SKM-1 (cell line): Measurements from ENCODE around the gene ATP2A1.
"Not testable (repeated sequence)": the region's sequence is repeated elsewhere in the genome, so short reads cannot be mapped to it uniquely, and the experiment has no call there.

Experiments used
- DNase-seq: peaks from one replicate; lab custom pipeline; 2025; ENCODE audit not compliant: unreplicated experiment; lab: John Stamatoyannopoulos, UW

Gene ATP2A1

DNA sequence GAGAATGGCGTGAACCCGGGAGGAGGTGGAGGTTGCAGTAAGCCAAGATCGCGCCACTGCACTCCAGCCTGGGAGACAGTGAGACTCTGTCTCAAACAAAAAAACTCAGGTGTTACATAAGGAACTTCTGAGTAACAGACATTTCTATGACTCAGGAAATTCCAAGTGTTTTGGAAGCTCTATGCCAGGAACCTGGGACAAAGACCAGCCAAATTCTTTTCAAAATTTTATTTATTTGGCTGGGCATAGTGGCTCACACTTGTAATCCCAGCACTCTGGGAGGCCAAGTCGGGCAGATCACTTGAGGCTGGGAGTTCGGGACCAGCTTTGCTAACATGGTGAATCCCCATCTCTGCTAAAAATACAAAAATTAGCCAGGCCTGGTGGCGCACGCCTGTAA is 19.9 kb upstream of the ATP2A1 start:
- DNase-seq: no peak

DNA sequence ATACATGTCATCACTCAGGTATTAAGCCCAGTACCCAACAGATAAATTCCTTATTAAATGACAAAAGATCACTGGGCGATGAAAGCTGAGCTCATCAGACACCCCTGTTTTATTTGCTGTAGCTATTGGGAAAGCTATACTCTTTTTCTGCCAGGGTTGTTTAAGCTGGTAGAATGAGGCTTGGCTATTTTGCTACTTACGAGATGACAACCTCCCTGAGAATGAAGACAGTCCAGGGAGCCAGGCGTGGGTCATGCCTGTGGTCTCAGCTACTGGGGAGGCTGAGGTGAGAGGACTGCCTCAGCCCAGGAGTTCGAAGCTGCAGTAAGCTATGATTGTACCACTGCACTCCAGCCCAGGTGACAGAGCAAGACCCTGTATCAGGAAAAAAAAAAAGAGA is 19.0 kb upstream of the ATP2A1 start:
- DNase-seq: no peak

DNA sequence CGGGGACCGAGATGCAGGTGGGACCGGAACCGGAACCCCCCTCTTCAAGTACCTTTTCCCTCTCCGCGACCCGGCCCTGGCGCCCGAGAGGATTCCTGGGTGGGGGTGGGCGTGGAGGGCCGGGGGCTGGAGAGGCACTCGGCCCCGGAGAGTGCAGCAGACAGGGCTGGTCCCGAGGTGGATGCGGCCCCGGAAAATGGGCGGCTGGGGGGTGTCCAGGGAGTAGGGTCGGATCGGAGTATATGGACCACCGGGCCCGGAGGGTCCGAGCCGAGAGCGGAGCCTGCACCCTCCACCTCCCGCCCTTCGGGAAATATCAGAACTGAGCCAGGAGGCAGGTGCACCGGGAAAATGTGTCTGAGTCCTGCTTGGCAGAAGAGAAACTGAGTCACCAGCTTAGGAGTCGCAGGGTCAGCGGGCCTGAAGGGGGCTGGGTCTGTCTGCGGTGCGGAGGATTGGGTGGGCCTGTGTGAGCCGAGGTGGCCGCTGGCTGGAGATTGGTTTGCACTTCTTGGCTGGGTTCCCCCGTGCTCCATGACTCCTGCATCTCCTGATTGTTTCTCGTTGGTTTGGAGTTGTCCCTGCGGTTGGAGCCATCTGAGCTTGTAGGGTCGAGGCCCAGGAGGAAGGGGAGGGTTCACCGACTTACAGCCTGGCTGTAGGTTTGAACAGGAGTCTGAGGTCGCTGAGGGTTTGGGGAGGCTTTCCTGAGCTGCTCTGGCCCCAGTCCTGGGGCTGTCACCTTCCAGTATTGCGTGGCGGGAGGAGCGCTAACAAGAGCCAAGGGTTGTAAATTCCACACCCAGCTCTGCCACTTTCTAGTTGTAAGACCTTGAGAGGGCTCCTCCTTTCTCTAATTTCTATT is 14.1 kb upstream of the ATP2A1 start:
- DNase-seq: no peak

DNA sequence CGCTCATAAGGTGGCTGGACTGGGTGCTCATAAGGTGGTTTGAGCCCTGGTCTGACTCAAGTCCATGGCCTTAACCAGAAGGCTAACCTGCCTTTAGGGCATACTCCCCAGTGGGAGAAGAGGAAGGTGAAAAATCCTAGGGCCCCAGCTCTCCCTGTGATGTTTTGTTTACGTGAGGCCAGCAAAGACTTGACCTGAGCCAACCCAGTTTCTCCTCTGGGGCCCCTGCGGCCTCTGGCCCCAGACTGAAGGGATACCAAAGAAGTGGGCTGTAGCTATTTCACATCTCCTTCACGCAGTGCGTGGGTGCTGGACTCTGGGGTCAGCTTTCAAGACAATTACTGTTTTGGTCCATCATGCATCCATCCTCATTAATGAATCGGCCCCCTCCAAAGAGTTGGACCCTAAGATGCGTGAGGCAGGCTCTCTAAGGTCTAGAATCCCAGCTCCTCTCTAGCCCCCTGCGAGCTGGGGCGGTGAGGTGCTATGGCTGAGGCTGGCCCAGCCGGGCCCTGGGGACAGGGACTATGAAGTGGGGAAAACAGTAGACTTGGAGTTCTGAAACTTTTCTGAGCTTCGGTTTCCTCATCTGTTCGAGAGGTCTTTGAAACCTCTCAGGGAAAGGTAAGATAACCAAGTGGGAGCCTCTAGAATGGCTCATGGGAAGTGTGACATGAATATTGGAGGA is 13.1 kb upstream of the ATP2A1 start:
- DNase-seq: no peak

DNA sequence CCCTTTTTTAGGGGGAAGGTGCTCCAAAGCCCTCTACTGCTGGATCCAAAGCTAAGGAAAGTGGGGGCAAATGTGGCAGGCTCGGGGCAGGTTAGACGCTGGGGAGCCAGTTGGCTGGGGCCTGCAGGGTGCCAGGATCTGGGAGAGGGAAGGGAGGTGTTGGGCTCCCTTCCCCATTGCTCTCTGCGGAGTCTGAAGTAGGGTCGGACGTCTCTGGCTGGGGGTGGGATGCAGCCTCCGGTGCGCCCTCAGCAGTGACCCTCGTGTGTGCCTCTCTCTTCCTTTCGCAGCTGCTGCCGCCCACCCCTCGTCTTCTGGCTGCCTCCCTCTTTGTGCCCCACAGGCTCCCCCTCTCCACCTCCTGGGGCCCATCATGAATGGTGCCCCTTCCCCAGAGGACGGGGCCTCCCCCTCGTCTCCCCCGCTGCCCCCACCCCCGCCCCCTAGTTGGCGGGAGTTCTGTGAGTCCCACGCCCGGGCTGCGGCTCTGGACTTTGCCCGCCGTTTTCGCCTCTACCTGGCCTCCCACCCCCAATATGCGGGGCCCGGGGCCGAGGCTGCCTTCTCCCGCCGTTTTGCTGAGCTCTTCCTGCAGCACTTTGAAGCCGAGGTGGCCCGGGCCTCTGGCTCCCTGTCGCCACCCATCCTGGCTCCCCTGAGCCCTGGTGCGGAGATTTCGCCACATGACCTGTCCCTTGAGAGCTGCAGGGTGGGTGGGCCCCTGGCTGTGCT is 12.4 kb upstream of the ATP2A1 start:
- DNase-seq: no peak

DNA sequence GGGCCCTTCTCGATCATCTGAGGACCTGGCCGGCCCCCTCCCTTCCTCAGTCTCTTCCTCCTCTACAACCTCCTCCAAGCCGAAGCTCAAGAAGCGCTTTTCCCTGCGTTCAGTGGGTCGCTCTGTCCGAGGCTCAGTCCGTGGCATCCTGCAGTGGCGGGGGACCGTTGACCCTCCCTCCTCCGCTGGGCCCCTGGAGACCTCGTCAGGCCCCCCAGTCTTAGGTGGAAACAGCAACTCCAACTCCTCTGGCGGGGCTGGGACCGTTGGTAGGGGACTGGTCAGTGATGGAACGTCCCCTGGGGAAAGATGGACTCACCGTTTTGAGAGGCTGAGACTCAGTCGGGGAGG is 11.9 kb upstream of the ATP2A1 start:
- no peak for DNase-seq

DNA sequence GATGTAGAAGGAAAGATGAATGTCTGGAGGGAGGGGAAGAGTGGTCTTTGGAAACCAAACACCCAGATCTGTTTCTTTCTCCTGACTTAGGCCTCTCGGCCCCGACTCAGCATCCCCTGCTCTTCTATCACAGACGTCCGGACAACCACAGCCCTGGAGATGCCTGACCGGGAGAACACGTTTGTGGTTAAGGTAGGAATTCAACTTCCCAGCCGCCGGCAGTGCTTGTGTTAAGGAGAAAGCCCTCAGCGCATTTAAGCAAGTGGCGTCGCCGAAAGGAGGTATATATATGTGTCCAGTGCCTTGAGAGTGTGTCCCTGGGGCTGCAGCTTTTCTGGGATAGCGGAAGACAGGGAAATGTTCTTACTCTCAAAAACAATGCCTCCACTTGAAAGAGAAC is 11.0 kb upstream of the ATP2A1 start:
- no peak for DNase-seq

DNA sequence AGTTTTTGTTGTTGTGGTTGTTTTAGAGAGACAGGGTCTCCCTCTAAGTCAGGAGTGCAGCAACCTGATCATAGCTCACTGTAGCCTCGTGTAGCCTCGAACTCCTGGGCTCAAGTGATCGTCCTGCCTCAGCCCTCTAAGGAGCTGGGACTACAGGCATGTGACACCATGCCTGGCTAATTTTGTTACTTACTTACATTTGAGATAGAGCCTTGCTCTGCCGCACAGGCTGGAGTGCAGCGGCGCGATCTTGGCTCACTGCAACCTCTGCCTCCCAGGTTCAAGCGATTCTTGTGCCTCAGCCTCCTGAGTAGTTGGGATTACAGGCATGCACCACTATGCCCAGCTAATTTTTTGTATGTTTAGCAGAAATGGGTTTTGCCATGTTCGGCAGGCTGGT is 10.6 kb upstream of the ATP2A1 start:
- not testable (repeated sequence) for DNase-seq

DNA sequence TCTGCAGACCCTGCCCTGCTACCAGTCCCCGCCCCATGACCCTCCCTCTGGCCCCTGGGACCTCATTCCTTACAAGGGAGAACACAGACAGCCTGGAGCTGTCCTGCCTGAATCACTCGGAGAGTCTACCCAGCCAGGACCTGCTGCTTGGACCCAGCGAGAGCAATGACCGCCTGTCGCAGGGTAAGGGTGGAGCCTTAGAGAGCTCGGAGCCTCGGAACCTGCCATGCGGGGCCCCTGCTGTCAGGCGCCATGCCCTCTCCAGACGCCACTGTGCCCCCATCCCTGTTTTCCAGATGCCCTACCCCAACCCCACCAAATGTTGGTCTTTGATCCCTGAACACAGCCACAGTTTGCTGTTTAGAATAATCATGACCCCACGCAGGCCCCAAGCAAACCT is 9.1 kb upstream of the ATP2A1 start:
- no peak for DNase-seq

DNA sequence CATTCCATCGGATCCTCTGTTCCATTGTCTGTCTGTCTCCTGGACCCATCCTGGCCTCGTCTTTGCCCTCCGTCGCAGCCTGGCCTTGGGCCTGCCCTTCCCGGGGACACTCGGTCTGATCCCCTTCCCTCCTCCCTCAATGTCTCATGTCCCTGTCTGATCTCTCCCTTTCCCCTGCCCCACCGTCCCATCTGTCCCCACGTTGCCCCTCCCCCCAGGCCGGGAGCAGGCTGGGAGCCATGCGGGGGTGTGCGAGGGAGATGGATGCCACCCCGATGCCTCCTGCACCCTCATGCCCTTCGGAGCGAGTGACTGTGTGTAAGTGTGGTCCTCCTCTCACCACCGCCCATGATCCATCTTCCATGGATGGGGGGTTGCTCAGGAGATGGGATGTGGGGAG is 5.3 kb upstream of the ATP2A1 start:
- DNase-seq: no peak

DNA sequence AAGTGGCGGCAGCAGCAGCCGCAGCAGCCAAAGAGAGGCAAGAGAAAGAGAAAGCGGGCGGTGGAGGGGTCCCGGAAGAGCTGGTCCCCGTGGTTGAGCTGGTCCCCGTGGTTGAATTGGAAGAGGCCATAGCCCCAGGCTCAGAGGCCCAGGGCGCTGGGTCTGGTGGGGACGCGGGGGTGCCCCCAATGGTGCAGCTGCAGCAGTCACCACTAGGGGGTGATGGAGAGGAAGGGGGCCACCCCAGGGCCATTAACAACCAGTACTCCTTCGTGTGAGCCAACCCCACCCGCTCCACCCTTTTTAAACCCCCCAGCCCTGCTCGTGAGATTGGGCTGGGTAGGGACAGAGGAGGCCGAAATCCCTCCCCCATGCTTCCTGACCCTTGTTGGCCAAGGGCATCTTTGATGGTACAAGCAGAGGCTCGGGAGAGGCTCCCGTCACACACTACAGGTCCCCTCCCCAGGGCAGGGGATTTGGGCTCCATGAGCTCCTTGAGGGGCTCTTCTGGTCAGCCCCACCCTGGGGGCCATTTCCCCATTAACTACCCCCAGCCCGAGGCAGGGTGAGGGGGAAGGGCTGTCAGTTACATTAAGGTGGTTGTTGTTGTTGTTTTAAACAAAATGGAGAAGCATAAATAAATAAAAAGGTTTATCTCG is 4.6 kb upstream of the ATP2A1 start:
- no peak for DNase-seq

DNA sequence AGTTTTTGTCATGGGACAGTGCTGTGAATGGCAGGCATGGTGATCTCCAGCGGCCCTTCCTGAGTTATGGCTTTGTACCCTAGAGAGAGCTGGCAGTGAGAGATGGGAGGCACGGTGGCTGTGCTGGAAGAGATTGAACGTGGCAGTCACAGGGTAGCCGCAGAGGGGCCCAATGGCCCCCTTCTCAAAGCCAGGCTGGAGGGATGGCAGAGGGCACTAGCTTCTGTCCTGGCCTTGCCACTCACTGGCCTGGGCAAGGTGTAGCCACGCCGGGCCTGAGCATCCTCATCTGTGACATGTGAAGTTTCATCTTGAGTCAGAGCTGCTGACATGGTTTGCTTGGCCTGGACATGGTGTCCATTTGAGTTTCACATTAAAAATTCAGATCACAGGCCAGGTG is 3.9 kb upstream of the ATP2A1 start:
- DNase-seq: no peak

DNA sequence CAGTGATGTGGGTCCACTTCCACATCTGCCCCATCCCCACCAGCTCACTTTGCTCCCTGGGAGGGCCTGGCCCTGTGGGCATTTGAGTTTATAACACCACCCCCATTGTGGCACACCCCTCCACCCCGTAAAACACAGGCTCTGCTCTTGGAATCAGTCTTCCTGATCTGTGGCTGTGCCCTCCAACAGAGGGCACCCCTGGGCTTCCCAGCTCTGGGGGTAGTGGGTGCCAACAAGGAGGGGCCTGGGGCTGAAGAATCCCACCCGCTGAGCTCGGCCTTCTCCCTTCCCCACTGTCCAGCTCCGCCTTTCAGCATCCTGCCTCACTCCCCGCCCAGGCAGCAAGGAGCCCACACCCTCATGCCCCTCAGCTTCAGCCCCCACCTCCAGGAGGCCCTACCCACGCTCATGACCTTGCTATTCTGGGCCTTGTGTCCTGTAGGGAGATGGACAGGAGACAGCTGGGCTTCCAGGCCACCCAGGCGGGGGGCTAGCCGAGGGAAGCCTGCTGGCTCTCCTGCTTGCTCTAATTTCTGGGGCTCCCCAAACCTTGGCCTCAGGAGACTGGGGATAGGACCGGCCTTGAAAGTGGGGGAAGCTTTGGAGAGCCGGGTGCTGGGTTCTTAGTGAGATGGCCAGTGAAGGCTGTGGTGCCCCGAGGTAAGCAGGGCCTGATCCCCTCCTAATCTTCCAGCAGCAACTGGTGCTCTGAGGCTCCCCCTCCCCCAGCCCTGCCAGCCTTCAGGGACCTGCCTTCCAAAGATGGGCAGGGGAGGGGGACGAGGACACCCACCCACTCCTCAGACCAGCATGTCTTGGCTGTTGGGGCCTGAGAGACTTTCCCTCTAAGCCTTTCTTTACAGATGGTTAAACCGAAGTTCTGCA is 2.9 kb upstream of the ATP2A1 start:
- DNase-seq: no peak

DNA sequence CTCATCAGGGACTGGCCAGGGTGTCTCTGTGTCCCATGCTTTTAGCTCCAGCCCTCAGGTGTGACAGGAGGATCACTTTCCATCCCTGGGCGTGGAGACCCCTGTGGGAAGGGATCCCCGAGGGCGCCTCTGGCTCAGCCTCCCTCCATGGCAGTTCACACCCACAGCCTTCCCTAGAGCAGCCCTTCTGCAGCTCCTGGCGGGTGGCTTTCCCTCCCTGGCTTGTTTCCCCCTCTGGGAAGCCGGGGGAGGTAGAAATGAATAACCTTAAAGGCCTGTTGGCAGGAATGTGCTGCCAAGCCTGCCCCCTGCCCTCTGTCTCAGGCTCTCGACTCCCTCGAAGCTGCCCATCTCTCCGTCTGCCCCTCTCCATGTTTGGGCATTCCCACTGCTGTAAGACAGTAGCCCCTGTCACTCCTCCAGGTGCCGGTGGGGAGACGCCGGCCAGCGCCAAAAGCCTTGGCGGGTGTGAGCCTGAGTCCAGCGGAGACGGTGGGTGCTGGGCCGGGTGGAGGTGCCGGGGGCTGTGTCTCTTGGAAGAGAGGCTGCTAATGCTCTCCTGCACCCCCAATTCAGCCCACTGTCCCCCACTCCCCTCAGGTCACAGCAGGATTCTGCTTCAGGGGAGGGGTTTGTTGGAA is 2.1 kb upstream of the ATP2A1 start:
- DNase-seq: no peak

DNA sequence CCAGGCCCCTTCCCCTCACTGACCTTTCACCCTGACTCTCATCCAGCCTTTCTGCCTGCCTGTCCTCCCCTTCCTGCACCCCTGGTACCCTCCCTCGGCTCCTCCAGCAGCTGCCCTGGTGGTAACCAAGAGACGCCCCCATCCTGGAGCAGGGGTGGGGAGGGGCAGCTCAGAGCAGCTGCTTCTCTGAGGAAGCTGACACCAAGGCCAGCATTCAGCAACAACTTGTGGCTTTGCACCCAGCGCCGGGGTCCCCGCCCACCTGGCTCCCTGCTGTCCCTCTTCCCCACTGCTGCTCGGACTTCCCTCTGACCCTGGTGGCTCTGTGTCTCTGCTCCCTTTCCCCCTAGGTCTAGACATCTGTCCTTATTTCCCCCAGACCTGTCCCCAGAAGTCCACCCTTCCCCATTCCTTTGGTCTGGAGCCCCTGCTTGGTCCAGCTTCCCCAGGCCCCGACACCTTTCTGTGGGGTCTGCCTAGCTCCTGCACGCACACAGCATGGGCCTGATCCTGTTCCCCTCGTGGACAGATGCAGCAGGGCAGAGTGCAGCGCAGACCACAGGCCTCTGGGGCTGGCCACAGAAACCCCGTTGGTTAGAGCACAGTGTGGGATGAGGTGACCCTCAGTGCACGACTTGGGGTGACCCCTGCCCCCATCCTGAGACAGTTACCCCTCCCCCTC is 1.2 kb upstream of the ATP2A1 start:
- DNase-seq: no peak

DNA sequence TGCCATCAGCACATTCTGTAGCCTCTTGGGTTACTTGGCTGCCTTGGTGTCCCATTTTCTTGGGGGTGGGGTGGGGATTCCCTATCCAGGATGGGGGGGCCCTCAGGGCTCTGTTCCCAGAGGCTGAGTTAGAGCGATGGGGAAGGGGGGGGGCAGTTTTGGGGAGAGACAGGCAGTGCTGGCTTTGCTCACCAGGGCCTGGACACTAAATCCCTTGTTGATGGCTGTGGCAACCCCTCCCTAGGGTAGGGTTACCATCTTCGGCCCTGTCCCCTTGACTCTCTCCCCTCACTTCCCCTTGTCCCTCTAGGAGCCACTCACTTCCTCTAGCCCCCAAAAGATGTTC is 660 bp upstream of the ATP2A1 start:
- DNase-seq: no peak

DNA sequence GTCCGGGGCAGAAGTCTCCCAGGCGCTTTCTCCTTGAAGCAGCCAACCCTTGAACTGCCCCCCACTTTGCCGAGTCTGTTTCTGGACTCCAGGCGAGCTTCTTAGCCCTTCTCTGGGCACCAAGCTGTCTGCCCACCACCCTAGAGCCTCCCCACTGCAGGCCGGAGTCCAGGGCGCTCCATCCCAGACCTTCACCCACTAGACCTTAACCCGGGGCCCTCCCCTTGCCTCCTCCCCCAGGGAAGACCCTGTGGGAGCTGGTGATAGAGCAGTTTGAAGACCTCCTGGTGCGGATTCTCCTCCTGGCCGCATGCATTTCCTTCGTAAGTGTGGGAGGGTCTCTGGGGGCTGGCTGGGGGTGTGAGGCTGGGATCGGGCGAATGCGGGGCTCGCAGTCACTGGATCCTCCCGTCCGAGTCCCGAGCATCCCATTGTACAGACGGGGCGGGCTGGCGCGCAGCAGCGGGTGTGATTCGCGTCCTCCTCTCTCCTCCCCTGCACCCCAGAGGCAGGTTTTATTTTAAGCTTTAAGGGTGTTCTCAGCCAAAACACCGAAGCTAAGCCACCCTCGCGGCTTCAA is 1.1 kb downstream of the ATP2A1 start:
- no peak for DNase-seq

DNA sequence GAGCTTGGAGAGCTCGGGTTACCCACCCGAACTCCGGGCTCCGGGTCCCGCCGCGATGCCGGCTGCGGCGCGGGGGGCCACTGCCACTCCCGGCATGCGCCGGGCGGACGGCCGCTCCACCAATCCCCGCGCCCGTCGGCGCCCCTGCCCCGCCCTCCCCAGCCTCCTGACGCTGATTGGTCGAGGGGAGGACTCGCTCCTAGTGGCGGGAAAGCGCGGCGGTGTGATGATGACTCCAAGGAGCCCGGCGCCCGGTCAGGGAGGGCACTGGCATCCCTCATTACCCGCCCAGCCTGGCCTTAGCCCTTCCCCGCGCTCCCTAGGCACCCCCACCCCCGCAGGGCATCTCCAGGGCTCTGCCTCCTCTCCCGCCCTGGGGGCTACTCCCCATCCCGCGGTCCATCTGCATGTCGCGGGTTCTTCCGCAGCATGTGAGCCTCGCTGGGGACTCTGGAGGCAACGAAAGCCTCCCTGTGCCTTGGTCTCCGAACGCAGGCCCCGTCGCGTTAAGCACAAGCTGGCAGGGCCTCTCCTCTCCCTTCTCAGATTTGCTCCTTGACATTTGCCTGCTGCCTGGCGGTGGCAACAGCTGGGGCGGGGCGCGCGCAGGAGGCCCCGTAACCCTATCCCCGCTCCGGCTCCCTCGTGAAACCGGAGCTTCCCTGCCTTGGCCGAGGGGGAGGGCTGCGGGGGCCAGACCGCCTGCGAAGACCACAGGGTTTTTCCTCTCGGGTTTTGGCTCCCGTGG is 1.7 kb downstream of the ATP2A1 start:
- peak; percentile 66 for DNase-seq

DNA sequence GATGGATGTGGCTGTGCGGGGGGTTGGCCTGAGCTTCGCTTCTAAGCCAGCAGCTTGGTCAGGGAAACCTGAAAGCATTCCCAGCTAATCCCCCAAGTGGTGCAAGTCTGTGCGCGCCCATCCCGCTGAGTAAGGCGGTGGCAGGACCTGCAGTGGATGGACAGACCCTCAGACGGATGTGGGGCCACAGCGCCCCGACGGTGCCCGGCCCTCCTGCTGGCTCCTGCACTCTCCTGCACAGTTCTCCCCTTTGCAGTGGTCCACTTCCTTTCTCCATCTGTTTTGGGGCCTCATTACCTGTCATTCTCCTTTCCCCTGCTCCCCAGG is 2.3 kb downstream of the ATP2A1 start:
- no peak for DNase-seq
